Activated CD4-positive, alpha-beta T cell treated with anti-CD3 and anti-CD28 coated beads, Interleukin-10, Interleukin-2, amounts not matched to agents 100 ng/mL and 50 ng/mL, durations not matched to agents 16 hours and 8 hours (primary cell): Measurements from ENCODE around the gene WNT7A.

Source experiments
- DNase-seq: peaks from one replicate; pipeline ENCODE4 v3.0.0-alpha.2; 2020

Gene WNT7A

GRCh38 chr3:13791198-13792050 lies 88.4 kb downstream of the WNT7A start:
- DNase-seq, result no peak

DNA sequence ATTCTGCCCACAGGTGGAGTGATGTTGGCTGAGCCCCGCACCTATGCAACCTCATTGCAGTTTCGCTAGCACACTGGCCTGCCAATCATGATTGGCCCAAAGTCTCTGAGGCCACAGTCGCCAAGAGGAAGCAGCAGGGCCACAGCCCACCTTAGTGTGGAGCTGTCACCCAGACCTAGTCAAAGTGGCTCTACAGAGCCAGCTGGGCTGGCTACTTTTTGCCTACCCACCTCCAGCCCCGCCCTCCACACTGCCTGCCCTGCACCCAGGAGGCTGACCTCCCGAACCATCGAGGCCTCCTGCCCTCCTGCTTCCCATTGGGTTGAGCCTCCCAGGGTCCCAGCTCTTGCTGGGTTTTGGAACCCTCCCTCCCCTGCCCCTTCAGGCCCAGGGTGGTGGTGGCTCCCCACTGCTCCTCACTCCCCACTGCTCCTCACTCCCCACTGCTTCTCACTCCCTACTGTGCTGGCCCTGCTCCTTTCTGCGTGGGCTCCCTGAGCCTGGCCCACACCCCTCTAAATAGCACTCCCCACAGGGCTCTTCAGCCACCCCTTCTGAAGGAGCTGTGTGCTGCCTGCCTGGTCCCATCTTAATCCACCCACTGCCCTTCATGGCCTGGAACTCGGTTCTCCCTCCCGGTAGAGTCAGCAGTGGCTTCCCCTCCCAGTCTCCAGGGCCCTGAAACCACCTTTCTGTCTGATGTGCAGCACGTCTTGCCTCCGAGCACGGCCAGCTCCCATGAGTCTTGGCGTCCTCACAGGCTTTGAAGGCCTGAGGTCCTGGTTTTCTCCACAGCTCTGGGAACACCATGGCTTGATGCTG lies 89.3 kb downstream of the WNT7A start:
- no peak for DNase-seq

GRCh38 chr3:13788522-13789424 lies 91.1 kb downstream of the WNT7A start:
- no peak for DNase-seq

DNA sequence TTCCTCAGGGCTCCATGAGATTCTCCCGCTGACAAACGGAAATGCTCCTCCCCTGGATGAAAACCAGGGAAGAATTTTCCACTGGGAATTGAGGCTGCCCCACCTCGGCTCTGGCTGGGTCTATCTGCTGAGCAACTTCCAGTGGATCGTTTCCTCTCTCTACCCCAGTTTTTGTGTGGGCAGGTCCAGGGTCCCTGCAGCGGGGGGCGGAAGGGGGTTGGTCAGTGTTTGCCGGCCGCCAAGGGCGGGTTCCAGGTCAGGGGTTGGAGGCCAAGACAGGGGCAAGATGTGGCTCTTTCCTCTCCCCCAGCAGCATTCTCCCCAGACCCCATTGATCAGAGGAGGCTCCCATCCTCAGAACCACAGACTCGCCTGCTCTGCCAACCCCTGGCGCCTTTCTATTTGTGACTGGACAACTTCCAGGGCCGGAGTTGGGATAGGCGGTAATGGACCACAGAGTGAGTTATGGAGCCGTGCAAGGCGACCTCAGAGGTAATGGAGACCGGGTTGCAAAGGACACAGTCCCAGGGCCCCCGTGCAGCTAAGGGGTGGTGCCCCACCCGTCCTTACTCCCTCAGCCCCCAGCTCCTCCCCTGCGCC lies 92.2 kb downstream of the WNT7A start:
- no peak for DNase-seq

DNA sequence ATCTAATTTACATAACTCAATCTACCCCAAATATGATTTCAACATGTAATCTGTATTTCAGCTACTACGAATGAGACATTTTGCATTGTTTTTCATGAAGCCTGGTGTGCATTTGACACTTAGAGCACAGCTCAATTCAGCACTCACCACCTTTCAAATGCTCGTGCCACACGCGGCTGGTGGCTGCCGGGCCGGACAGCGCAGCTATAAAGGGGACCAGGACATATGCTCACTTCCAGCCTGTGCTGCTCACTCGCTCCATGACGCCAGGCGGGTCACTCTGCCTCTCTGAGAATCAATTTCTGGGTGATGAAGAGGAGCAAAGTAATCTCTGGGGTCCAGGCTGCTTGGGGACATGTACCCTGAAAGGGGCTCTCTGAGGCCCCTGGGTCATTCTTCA lies 93.1 kb downstream of the WNT7A start:
- no peak for DNase-seq

DNA sequence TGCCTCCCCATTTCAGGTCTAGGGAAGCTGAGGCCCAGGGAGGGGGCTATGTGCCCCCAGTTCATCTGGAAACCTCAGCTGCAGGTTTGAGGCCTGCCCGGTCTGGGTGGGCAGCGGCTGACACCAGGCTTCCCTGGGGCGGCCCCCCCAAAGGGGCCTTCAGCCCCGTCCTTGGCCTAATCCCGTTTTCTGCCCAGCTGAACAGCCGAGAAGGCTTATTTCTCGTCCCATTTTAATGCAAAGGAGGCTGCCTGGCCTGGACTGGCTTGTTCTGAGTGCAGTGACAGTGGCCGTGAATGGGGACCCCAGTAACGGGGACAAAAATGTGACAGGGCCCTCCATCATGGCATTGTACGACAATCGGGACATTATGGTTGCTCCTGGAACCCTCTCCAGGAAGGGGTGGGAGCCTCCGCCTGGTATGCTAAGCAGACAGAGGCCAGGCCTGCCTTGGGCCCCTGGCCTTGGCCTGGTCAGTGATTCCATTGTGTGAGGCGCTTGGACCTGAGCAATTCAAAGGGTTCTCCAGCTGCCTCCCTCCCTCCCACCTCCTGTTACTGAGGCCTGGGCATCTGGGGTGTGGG lies 93.9 kb downstream of the WNT7A start:
- DNase-seq, result no peak

DNA sequence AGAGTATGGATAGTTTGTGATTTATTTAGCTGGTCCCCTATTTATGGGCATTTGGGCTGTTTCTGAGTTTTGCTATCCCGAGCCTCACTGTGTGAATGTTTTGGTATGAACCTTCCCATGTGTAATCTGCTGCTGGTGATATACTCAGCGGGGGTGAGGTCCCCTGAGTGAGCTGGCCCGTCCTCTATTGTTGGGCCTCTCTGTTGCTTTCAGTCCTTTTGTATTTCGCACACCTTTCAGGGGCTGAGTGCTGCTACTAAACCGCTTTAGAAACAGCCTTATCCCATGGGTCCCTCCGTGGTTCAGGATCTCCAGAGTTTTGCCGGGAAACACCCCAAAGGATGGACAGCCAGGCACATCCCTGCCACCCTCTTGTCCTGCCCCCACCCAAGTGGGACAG lies 94.5 kb downstream of the WNT7A start:
- DNase-seq, result no peak

DNA sequence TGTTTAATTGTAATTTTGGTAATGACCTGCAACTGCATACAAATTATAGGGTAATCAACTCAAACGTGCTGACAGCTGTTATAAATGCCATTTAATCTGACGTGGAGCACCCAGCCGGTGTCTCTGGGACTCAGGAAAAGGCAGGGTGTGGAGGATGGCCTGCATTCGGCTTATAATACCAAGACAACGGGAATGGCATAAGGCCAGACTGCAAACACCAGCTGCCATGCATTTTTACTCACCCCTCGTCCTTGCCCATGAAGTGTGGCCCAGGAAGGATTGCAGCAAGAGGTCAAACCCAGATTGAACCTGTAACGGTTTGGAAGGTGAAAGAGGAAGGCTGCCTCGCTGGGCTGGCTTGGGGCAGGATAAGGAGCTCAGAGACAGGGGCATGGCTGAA lies 96.4 kb downstream of the WNT7A start:
- no peak for DNase-seq

GRCh38 chr3:13782501-13782900 lies 97.4 kb downstream of the WNT7A start:
- no peak for DNase-seq

DNA sequence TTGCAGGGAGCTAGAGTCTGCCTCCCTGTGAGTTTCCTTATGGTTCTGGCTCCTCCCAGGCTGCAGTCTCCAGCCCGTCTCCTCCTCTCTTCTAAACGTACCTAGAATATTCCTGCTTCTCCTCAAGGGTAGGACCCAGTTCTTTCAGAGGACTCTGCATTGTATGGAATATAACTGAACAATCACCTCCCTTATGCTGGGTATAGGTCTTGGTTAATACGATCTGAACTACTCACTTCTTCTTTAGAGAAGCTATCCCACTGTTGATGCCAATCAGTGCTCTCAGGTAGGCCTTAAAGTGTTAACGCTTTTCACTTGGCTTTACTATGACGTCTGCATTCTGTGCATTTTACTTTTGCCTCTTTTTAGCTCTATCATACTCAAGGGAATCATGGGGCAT lies 98.5 kb downstream of the WNT7A start:
- no peak for DNase-seq

GRCh38 chr3:13780432-13781176 lies 99.3 kb downstream of the WNT7A start:
- DNase-seq, result no peak

GRCh38 chr3:13776253-13777050 lies 103.4 kb downstream of the WNT7A start:
- no peak for DNase-seq

DNA sequence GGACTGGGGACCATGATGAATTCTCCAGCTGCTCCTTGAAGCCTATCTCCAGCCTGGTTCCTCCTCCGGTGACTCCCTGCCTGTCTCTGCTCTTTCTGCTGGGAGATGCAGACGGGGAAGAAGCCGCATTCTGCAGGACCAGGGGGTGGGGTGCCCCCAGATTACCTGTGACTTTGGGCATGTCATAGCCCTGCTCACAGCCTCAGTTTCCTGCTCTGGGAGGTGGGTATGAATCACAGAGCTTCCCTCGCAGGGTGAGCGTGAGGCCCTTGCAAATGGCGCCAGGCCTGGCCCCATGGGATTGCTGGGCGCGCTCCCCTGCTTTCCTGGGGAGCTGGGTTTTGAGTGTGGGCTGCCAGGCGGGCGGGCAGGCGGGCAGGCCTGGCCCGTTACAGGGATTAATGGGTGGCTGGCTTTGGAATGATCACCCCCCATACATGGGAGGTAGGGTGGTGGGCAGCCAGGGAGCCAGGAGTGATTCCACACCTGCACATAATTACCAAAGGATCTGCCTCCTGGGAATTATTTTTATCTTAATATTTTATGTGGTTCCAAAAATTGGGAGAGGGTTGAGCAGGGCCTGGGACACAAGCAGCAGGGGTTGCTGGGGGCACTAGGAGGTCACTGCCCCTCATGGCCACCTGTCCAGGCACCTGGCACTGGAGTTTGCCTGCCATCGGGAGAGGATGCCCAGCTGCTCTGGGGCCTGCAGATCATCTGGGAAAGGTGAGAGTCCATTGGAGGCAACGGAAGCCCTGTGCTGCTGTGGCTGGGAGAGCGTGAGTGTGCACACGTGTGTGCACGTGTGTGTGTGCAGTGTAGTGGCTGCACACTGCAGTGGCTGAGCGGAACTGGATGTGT lies 106.8 kb downstream of the WNT7A start:
- no peak for DNase-seq

- DNase-seq, result no peak
These were observed 107.5 kb downstream of the WNT7A start for GRCh38 chr3:13772321-13772745.

DNA sequence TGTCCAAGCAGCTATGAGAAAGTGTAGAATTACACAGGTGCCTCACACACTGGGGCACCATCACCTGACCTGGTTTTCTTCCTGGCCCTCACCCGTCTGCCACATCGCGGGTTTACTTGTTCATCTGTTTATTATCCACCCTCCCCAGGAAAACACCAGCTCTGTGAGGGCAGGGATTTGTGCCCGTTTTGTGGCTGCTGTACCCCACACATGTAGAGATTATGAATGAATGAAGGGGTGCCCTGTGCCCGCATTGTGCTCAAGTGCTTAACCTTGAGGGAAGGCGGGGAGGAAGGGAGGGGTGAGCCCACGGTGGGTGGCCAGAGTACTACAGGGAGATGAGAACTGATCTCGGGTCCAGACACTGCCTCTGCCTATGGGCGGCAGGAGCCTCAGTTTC lies 108.4 kb downstream of the WNT7A start:
- no peak for DNase-seq

DNA sequence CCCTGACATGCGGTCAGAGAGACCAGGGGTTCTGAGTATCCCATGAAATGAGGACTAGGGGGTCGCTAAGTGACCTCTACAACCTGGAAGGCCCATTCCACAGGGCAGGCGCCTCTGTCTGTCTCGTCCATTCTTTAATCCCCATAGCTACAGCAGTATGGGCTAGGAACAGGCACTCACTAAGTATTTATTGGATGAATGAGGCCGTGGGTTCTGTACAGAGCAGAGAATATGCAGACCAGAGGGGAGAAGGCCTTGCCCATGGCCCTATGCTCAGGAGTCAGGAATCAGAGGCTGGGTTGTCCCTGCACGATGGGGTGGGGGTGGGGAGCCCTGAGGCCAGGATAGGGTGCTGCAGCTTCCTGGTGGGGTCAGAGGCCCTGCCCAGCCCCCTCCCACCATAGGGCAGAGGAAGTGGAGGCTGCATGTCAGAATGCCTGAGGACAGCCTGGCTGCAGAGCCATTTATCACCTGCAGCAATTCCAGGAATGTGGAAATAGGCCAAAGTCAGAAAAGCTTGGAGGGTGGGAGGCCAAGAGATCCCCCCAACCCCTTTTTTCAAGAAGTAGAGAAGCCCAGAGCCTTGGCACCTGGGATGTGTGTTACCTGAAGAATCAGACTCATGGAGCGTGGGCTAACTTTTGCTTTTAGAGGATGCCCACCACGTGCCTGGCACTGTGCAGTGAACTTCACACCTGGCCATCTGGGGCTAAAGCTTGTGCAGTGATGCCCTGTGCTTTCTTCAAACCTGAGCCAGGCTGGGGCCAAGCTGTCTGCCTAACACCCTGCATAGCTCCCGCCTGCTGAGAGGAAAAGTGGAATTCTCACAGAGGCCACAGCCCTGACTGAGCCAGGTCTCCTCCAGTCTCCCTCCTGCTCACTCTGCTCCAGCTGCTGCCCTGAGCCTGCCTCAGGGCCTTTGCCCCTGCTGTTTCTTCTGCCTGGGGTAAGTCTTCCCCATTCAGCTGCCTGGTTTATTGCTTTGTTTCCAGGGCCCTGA lies 109.4 kb downstream of the WNT7A start:
- DNase-seq, result no peak

- DNase-seq, result no peak
These were observed 110.4 kb downstream of the WNT7A start for GRCh38 chr3:13769422-13769821.

DNA sequence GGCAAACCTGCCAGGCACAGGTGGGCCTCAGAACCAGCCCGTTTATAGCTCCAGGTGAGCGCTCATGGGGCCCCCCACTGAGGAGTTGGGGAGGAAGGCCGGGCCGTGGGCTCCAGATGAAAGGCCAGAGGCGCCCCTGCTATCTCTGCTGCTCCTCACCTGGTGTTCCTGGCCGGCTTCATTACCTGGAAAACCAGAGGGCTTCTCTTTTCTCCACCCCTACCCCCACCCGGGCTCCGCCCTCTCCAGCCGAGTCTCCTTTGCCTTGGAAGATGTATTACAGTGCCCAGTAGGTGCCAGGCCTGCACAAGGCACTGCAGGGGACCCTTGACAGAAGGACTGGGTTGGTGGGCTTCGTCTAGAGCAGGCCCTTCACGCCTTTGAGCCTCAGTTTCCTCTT lies 111.4 kb downstream of the WNT7A start:
- DNase-seq, result no peak
